ENCODE data around the gene SPOCK1.

The SPOCK1 gene

GRCh38 chr5:137027758-137028157 lies 471.4 kb downstream of the SPOCK1 start:
- no peak for DNase-seq (ENCODE audit: low read depth in 3 of 3)

- no peak for DNase-seq (ENCODE audit: low read depth in 3 of 3)
Observed at GRCh38 chr5:137026296-137026695, 472.8 kb downstream of the SPOCK1 start.

GRCh38 chr5:137024044-137024443 lies 475.1 kb downstream of the SPOCK1 start:
- DNase-seq (ENCODE audit: low read depth in 3 of 3) = no peak

GRCh38 chr5:137023371-137023770 lies 475.8 kb downstream of the SPOCK1 start:
- DNase-seq (ENCODE audit: low read depth in 3 of 3) = no peak

- no peak for DNase-seq (ENCODE audit: low read depth in 3 of 3)
Observed at GRCh38 chr5:137022725-137023124, 476.4 kb downstream of the SPOCK1 start.

GRCh38 chr5:137022043-137022442 lies 477.1 kb downstream of the SPOCK1 start:
- no peak for DNase-seq (ENCODE audit: low read depth in 3 of 3)

GRCh38 chr5:137019229-137019628 lies 479.9 kb downstream of the SPOCK1 start:
- no peak for DNase-seq (ENCODE audit: low read depth in 3 of 3)

- DNase-seq (ENCODE audit: low read depth in 3 of 3) = no peak
Observed at GRCh38 chr5:137016783-137017324, 482.3 kb downstream of the SPOCK1 start.

GRCh38 chr5:137015540-137016116 lies 483.5 kb downstream of the SPOCK1 start:
- DNase-seq (ENCODE audit: low read depth in 3 of 3) = no peak

GRCh38 chr5:137014731-137015130 lies 484.4 kb downstream of the SPOCK1 start:
- DNase-seq (ENCODE audit: low read depth in 3 of 3) = no peak

- no peak for DNase-seq (ENCODE audit: low read depth in 3 of 3)
Observed at GRCh38 chr5:137010226-137010625, 488.9 kb downstream of the SPOCK1 start.

GRCh38 chr5:137004279-137004678 lies 494.8 kb downstream of the SPOCK1 start:
- DNase-seq (ENCODE audit: low read depth in 3 of 3) = no peak

GRCh38 chr5:137001026-137001569 lies 498.0 kb downstream of the SPOCK1 start:
- no peak for DNase-seq (ENCODE audit: low read depth in 3 of 3)

GRCh38 chr5:136999787-137000186 lies 499.3 kb downstream of the SPOCK1 start:
- DNase-seq (ENCODE audit: low read depth in 3 of 3) = no peak

- DNase-seq (ENCODE audit: low read depth in 3 of 3) = no peak
Observed at GRCh38 chr5:136998854-136999357, 500.2 kb downstream of the SPOCK1 start.

GRCh38 chr5:136994154-136994553 lies 505.0 kb downstream of the SPOCK1 start:
- DNase-seq (ENCODE audit: low read depth in 3 of 3) = no peak

GRCh38 chr5:136992796-136993489 lies 506.2 kb downstream of the SPOCK1 start:
- no peak for DNase-seq (ENCODE audit: low read depth in 3 of 3)

- DNase-seq (ENCODE audit: low read depth in 3 of 3) = no peak
Observed at GRCh38 chr5:136985785-136986475, 513.2 kb downstream of the SPOCK1 start.

- no peak for DNase-seq (ENCODE audit: low read depth in 3 of 3)
Observed at GRCh38 chr5:136984772-136985446, 514.2 kb downstream of the SPOCK1 start.

- no peak for DNase-seq (ENCODE audit: low read depth in 3 of 3)
Observed at GRCh38 chr5:136981936-136982335, 517.2 kb downstream of the SPOCK1 start.

GRCh38 chr5:136979131-136979530 lies 520.0 kb downstream of the SPOCK1 start:
- DNase-seq (ENCODE audit: low read depth in 3 of 3) = no peak

GRCh38 chr5:136963504-136963903 lies 535.6 kb downstream of the SPOCK1 start:
- DNase-seq (ENCODE audit: low read depth in 3 of 3) = no peak

Measured in stimulated activated CD4-positive, alpha-beta T cell treated with anti-CD3 and anti-CD28 coated beads, TNF-alpha, amount 100 ng/mL, for 48 hours (primary cell).